GM18907 (cell line): ENCODE data around the gene KAT14.
"Not testable (repeated sequence)": the region's sequence is repeated elsewhere in the genome, so short reads cannot be mapped to it uniquely, and the experiment has no call there.

ENCODE experiments used
- ATAC-seq: cut with Tn5 transposase; IDR thresholded peaks from one replicate; pipeline ENCODE4 v1.9.1; 2021; ENCODE audit warnings: mild to moderate bottlenecking, moderate library complexity; ENCODE audit not compliant: unreplicated experiment

Gene KAT14

GRCh38 chr20:18156045-18156444 is 18.4 kb downstream of the KAT14 start:
- no peak for ATAC-seq

DNA sequence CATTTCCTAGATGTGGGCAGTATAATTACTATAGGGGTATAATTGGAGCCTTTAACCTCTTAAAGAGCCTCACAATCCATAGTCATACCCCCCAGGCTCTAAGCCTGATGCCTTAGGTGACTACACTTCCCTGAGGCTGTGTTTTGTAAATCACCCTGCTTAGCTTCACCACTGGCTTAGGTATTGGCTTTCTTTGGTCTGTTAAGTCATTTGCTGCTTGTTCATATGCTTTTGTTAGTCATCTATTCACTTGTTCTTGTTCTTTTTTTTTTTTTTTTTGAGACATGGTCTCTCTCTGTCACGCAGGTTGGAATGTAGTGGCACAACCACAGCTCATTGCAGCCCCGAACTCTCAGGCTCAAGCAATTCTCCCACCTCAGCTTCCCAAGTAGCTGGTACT is 26.7 kb downstream of the KAT14 start:
- no peak for ATAC-seq

- ATAC-seq, result no peak
Observed at GRCh38 chr20:18165553-18165952, 27.9 kb downstream of the KAT14 start.

GRCh38 chr20:18166241-18166881 is 28.7 kb downstream of the KAT14 start:
- no peak for ATAC-seq

GRCh38 chr20:18166950-18167349 is 29.3 kb downstream of the KAT14 start:
- no peak for ATAC-seq

- no peak for ATAC-seq
Observed at GRCh38 chr20:18172379-18172778, 34.7 kb downstream of the KAT14 start.

DNA sequence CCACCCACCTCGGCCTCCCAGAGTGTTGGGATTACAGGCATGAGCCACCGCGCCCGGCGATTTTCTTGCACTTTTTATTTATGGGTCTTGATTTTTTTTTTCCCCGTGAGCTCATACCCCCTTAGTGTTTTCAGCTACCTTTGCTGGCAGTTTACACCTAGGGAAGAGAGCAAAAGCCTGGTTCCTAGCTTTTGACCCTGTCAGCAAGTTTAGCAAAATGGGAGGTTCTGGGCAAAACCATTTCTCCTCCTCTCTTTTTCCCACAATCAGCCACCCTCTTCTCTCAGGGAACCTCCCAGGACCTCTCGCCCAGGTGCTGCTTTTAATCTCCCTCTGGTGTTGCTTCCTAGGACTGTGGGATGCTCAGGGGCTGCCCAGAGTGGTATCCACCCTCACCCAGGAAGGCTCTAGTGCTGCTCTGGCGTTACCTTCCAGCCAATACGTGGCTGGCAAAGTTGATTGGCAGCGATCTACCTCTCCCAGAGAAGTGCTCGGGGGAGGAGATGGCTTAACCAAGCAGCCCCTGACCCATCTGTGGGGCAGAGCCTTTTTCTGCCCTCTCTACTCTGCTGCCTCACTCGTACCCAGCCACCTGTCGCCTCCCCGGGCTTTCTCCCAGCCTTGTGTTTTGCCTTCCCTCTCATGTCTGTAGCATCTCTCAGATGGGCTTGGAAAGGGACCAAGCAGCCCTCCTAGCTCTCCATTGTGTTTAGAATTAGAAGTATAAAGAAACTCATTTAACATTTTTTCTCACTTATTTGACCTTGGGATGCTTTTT is 37.4 kb downstream of the KAT14 start:
- no peak for ATAC-seq

DNA sequence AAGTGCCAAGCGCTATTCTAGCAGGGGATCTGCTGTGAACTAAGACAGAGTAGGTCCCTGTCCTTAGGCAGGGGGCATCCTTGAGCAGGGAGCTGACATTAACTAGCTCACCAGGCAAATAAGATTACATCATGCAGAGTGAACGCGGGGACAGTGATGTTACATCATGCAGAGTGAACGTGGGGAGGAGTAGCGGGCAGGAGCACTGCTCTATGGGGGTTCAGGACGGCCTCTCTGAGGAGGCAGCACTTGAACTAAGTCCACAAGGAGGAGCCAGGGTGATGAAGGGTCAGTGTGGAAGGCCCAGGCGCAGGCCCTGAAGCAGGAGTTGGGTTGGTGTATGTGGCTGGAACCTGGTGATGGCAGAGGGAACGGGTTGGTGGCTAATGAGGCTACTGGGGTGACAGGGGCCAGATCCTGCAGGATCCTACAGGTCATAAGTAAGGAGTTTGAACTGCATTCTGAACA is 38.7 kb downstream of the KAT14 start:
- no peak for ATAC-seq

- ATAC-seq, result not testable (repeated sequence)
Observed at GRCh38 chr20:18180366-18180765, 42.7 kb downstream of the KAT14 start.

DNA sequence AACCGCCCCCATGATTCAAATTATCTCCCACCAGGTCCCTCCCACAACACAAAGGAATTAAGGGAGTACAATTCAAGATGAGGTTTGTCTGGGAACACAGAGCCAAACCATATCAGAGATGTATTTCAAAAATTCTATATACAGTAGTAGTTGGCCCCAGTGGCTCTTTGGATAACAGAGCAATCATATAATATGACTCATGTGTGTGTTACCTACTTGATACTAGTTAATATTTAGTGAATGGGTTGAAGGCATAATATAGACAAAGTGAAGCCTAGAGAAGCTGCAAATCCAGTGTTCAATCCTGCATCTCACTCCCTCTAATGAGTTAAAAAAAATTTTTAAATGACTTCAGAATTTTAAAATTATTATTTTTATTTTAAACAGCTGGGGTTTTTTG is 43.2 kb downstream of the KAT14 start:
- no peak for ATAC-seq

DNA sequence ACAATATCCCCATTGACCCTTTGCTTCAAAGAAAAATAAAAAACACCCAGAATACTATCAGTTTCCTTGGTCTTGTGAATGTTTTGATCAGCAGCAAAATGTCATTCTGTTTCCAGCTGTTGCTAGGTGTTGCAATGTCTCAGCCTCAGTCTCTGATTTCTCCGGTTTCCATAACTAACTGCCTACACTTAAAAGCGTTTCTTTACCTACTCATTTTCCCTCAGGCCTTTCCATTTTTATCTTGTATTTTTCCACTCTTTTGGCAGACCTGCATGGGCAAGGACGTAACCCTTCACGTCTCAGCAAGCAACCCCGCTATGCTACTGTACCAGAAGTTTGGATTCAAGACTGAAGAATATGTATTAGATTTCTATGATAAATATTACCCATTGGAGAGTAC is 49.4 kb downstream of the KAT14 start:
- ATAC-seq, result no peak

GRCh38 chr20:18188434-18188833 is 50.8 kb downstream of the KAT14 start:
- no peak for ATAC-seq

DNA sequence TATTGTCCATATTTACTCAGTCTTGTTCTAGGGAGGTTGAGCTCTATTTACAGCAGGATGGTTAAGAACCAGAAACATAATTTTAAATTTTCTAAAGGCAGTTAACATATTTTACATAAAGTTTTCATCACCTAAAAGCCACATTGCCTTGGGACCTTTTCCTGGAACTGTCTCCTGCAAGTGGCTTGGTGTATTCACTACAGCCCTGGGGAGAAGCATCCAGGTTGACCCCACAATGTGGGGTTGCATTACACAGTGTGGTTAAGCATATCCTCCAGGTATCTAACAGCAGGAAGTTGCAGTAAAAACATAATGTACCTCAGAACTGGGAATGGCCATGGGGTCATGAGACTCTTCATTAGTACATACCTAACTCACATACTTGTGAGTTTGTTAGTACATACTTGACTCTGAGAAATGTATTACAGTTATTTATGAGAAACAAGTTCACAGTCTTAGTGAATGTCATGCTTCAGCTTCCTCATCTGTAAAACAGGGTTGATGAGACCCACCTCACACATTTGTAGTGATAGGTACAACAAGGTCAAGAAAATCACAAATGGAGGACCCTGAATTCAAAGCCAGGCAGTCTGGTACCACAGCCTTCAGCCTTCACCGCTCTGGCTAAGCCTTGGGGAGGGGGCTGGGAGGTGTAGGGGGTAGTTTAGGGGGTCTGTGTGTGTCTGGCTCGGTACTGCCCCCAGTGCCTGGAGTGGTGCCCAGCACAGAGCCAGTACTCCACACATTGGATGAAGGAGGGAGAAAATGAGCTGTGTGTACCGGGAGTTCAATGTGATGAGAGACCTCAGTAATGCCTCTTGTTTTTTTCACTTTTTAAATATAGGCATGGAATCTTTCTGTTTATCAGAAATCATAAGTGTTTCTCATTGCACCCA is 52.9 kb downstream of the KAT14 start:
- ATAC-seq, result no peak

DNA sequence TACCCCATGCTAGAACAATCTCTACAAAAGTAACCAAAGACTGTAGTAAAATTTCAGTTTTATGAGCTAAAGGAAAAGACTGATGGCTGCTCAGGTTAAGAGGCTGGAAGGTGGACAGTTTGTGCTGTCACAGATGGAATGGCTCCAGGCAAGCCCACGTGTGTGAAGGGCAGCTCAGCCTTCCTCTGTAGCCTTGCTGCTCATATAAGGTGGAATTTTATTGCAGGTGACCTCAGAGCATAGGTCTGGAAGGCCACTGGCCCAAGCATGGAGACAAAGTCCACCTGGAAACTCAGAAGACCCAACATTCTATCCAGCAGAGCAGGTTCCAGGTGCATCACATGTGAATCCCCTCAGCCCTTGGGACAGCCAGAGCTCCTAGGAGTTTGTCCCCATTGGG is 53.6 kb downstream of the KAT14 start:
- ATAC-seq, result no peak

- not testable (repeated sequence) for ATAC-seq
Observed at GRCh38 chr20:18194461-18194860, 56.8 kb downstream of the KAT14 start.

DNA sequence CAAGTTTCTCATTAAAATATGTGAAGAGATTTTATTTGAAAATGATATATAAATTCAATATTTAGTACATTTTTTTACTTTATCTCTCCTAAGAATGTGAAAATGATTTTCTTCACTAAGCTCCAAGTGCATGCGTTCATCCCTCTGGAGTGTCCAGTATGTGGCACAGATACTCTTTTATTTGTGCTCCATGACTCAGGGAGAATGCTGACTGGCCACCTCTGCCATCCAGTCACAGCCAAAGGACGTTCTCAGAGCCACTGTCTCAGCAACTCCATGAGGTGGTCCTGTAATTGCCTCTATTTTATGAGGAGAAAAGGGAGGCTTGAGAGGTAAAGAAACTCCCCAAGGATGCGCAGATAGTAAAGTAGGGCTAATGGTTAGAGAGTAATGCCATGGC is 58.3 kb downstream of the KAT14 start:
- no peak for ATAC-seq

DNA sequence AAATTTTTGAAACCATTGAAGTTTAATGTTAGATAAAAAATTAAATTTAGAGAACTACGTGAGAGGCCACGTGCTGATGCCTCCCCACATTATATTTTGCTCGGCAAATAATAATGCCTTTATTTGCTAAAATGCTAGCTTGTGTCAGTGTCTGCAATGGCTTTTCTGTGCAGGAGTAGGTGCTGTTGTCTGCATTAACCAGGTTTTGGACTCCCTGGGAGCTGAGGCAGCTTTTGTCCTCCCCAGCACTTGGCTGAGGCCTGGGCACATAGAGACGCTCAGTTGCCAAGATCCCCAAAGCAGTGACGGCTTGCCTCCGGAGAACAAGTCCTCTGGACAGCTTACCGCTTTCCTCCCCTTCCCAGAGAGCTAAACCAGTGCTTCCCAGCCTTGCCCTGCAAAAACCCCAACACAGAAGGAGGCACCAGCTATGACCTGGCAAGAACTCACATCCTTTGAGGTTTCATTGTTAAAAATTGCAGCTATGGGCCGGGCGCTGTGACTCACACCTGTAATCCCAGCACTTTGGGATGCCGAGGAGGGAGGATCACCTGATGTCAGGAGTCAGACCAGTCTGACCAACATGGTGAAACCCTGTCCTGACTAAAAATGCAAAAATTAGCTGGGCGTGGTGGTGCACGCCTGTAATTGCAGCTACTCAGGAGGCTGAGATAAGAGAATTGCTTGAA is 59.9 kb downstream of the KAT14 start:
- ATAC-seq, result no peak

- no peak for ATAC-seq
Observed at GRCh38 chr20:18202966-18203365, 65.3 kb downstream of the KAT14 start.

DNA sequence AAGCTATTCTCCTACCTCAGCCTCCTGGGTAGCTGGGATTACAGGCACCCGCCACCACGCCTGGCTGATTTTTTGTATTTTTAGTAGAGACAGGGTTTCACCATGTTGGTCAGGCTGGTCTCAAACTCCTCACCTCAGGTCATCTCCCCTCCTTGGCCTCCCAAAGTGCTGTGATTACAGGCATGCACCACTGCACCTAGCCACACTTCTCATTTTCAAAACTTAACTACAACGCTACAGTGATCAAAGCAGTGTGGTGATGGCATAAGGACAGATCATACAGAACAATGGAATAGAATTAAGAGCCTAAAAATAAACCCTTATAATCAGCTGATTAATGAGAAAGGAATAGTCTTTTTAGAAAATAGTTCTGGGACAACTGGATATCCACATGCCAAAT is 66.0 kb downstream of the KAT14 start:
- not testable (repeated sequence) for ATAC-seq

- no peak for ATAC-seq
Observed at GRCh38 chr20:18213002-18213401, 75.3 kb downstream of the KAT14 start.

GRCh38 chr20:18215566-18215965 is 77.9 kb downstream of the KAT14 start:
- no peak for ATAC-seq
